Inflammatory macrophage (primary cell): ENCODE data around the gene TMEM82.

ENCODE experiments used
- DNase-seq, 2 donors: peaks; one replicate each; pipeline ENCODE4 v3.0.0-alpha.2; 2020 to 2022

TMEM82 gene

GRCh38 chr1:15720861-15721260, 21.4 kb upstream of the TMEM82 start:
- DNase-seq, result no peak

- no peak for DNase-seq
Observed at GRCh38 chr1:15722411-15722810, 19.9 kb upstream of the TMEM82 start.

GRCh38 chr1:15722836-15723532, 19.3 kb upstream of the TMEM82 start:
- no peak for DNase-seq

- DNase-seq, result no peak
Observed at GRCh38 chr1:15723631-15724246, 18.6 kb upstream of the TMEM82 start.

- no peak for DNase-seq
Observed at GRCh38 chr1:15724949-15725880, 17.1 kb upstream of the TMEM82 start.

GRCh38 chr1:15726508-15726907, 15.8 kb upstream of the TMEM82 start:
- no peak for DNase-seq

- DNase-seq, result no peak
Observed at GRCh38 chr1:15727021-15727420, 15.3 kb upstream of the TMEM82 start.

- DNase-seq, result no peak
Observed at GRCh38 chr1:15727424-15727823, 14.9 kb upstream of the TMEM82 start.

- DNase-seq, result no peak
Observed at GRCh38 chr1:15727866-15728534, 14.3 kb upstream of the TMEM82 start.

GRCh38 chr1:15728937-15729657, 13.2 kb upstream of the TMEM82 start:
- DNase-seq, result no peak

GRCh38 chr1:15730423-15730822, 11.9 kb upstream of the TMEM82 start:
- no peak for DNase-seq

- no peak for DNase-seq
Observed at GRCh38 chr1:15730936-15731335, 11.4 kb upstream of the TMEM82 start.

GRCh38 chr1:15731735-15732685, 10.3 kb upstream of the TMEM82 start:
- no peak for DNase-seq

GRCh38 chr1:15732686-15733081, 9.6 kb upstream of the TMEM82 start:
- DNase-seq, result no peak

- DNase-seq, result no peak
Observed at GRCh38 chr1:15733218-15733725, 9.0 kb upstream of the TMEM82 start.

GRCh38 chr1:15733726-15734226, 8.5 kb upstream of the TMEM82 start:
- DNase-seq, result no peak

GRCh38 chr1:15734296-15734695, 8.0 kb upstream of the TMEM82 start:
- DNase-seq, result no peak

- DNase-seq, result no peak
Observed at GRCh38 chr1:15734901-15735300, 7.4 kb upstream of the TMEM82 start.

- DNase-seq, result no peak
Observed at GRCh38 chr1:15735304-15736037, 6.8 kb upstream of the TMEM82 start.
